ENCODE results near the gene CBFA2T3. TPM values are rescaled to one million over a fixed set of nuclear protein-coding genes. Genes with fewer than 3 reads are reported as not detected.
A peak's percentile ranks its signal among the peaks of the same experiment; 100 is the strongest.

CBFA2T3 gene
- total and polyA plus RNA-seq, 2 of the 13 experiments (the other 11 are each of a cell fraction or from before 2014, with no cell fraction given), result 0.05 TPM; not detected in 1

GRCh38 chr16:88928405-88929090 is 48.5 kb downstream of the CBFA2T3 start (continued):
- TF ChIP-seq ZBTB46 (CRISPR knock-in tag; IDR thresholded peaks at IDR 0.05; ENCODE audit: borderline replicate concordance) (0 out of 2 replicates have a peak, but pooled peaks have one; percentile 21), ZBTB38 (CRISPR knock-in tag; IDR thresholded peaks at IDR 0.05) (no peak; the same call in 1 of the 2 replicates), ZBTB26 (CRISPR knock-in tag; IDR thresholded peaks at IDR 0.05; ENCODE audit: borderline replicate concordance) (peak; percentile 20; the same call in 1 of the 2 replicates), ZNF44 (CRISPR knock-in tag; IDR thresholded peaks at IDR 0.05) (no peak), ZNF747 (CRISPR knock-in tag; IDR thresholded peaks at IDR 0.05; ENCODE audit: borderline replicate concordance) (0 out of 2 replicates have a peak, but pooled peaks have one; percentile 43), ZNF619 (CRISPR knock-in tag; IDR thresholded peaks at IDR 0.05) (peak; percentile 69; the same call in 1 of the 2 replicates), ATF7 (IDR thresholded peaks at IDR 0.05) (no peak), ATF7 (CRISPR knock-in tag; IDR thresholded peaks at IDR 0.05) (peak; percentile 12; the same call in 1 of the 2 replicates), HNRNPL (IDR thresholded peaks at IDR 0.05; ENCODE audit: low read depth, low read length) (0 out of 2 replicates have a peak, but pooled peaks have one; percentile 36), ZNF746 (CRISPR knock-in tag; IDR thresholded peaks at IDR 0.05) (0 out of 2 replicates have a peak, but pooled peaks have one; percentile 30), FOXA3 (CRISPR knock-in tag; IDR thresholded peaks at IDR 0.05) (peak; percentile 43; the same call in 1 of the 2 replicates), MTERF4 (CRISPR knock-in tag; IDR thresholded peaks at IDR 0.05) (no peak), MED1 (CRISPR knock-in tag; IDR thresholded peaks at IDR 0.05) (no peak; the same call in 1 of the 2 replicates), ZNF547 (CRISPR knock-in tag; IDR thresholded peaks at IDR 0.05) (0 out of 2 replicates have a peak, but pooled peaks have one; percentile 38), ZNF878 (CRISPR knock-in tag; IDR thresholded peaks at IDR 0.05) (no peak), STAG1 (CRISPR knock-in tag; IDR thresholded peaks at IDR 0.05) (peak; percentile 41), ZNF570 (CRISPR knock-in tag; IDR thresholded peaks at IDR 0.05; ENCODE audit: borderline replicate concordance) (no peak), GABPA (IDR thresholded peaks at IDR 0.05; ENCODE audit: low read depth, low read length) (no peak), GABPA (CRISPR knock-in tag; IDR thresholded peaks at IDR 0.05; ENCODE audit: low read depth) (no peak), ZNF281 (CRISPR knock-in tag; IDR thresholded peaks at IDR 0.05; ENCODE audit: borderline replicate concordance) (no peak), BCL3 (CRISPR knock-in tag; IDR thresholded peaks at IDR 0.05) (peak; percentile 64; the same call in 1 of the 2 replicates)

Measured in HepG2 (cell line).